ENCODE data around the gene ERG28. TPM values are rescaled to one million over a fixed set of nuclear protein-coding genes. Genes with fewer than 3 reads are reported as not detected.

Gene ERG28
- total and polyA plus RNA-seq, 2 of the 13 experiments (the other 11 are each of a cell fraction or from before 2014, with no cell fraction given) = 27.3 to 32.3 TPM

DNA sequence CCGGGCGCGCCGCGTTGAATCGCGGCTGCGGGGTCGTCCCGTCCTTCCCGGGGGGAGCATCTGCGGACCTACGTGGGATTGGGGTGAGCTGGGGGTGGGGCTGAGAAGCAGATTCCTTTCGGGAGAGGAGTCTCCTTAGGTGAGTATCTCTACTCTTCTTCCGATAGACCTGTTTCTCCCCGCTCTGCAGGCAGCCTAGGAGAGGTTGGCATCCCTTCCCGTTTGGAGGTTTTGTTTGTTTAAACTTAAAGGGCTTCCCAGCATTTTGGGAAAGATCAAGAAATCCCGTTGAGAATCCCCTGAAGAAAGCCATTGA, 781 bp upstream of the ERG28 start (continued):
- TF ChIP-seq, protein P1, sequence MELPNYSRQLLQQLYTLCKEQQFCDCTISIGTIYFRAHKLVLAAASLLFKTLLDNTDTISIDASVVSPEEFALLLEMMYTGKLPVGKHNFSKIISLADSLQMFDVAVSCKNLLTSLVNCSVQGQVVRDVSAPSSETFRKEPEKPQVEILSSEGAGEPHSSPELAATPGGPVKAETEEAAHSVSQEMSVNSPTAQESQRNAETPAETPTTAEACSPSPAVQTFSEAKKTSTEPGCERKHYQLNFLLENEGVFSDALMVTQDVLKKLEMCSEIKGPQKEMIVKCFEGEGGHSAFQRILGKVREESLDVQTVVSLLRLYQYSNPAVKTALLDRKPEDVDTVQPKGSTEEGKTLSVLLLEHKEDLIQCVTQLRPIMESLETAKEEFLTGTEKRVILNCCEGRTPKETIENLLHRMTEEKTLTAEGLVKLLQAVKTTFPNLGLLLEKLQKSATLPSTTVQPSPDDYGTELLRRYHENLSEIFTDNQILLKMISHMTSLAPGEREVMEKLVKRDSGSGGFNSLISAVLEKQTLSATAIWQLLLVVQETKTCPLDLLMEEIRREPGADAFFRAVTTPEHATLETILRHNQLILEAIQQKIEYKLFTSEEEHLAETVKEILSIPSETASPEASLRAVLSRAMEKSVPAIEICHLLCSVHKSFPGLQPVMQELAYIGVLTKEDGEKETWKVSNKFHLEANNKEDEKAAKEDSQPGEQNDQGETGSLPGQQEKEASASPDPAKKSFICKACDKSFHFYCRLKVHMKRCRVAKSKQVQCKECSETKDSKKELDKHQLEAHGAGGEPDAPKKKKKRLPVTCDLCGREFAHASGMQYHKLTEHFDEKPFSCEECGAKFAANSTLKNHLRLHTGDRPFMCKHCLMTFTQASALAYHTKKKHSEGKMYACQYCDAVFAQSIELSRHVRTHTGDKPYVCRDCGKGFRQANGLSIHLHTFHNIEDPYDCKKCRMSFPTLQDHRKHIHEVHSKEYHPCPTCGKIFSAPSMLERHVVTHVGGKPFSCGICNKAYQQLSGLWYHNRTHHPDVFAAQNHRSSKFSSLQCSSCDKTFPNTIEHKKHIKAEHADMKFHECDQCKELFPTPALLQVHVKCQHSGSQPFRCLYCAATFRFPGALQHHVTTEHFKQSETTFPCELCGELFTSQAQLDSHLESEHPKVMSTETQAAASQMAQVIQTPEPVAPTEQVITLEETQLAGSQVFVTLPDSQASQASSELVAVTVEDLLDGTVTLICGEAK (IDR thresholded peaks at IDR 0.05) = no peak
- TF ChIP-seq, protein P1 (CRISPR knock-in tag; IDR thresholded peaks at IDR 0.05) = no peak
- TF ChIP-seq ZNF33B (CRISPR knock-in tag; IDR thresholded peaks at IDR 0.05) = 0 out of 2 replicates have a peak, but pooled peaks have one; percentile 5
- no peak for TF ChIP-seq MTA3 (CRISPR knock-in tag; IDR thresholded peaks at IDR 0.05)
- TF ChIP-seq ASH2L (IDR thresholded peaks at IDR 0.05; ENCODE audit: insufficient read length, low read depth, low read length) = peak; percentile 37
- TF ChIP-seq, protein P2, sequence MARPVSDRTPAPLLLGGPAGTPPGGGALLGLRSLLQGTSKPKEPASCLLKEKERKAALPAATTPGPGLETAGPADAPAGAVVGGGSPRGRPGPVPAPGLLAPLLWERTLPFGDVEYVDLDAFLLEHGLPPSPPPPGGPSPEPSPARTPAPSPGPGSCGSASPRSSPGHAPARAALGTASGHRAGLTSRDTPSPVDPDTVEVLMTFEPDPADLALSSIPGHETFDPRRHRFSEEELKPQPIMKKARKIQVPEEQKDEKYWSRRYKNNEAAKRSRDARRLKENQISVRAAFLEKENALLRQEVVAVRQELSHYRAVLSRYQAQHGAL (CRISPR knock-in tag; IDR thresholded peaks at IDR 0.05; ENCODE audit: not compliant biosample characterization) = no peak
- no peak for TF ChIP-seq ZNF589 (CRISPR knock-in tag; conservative IDR thresholded peaks at IDR 0.05)
- no peak for TF ChIP-seq ZNF713 (CRISPR knock-in tag; IDR thresholded peaks at IDR 0.05)
- TF ChIP-seq MAFG (CRISPR knock-in tag; IDR thresholded peaks at IDR 0.05) = no peak
- no peak for TF ChIP-seq SMAD9 (CRISPR knock-in tag; IDR thresholded peaks at IDR 0.05)
- TF ChIP-seq ZBTB20 (CRISPR knock-in tag; IDR thresholded peaks at IDR 0.05; ENCODE audit: borderline replicate concordance, low read depth) = no peak
- no peak for TF ChIP-seq SOX6 (IDR thresholded peaks at IDR 0.05)
- 0 out of 2 replicates have a peak, but pooled peaks have one; percentile 1 for TF ChIP-seq SOX6 (CRISPR knock-in tag; IDR thresholded peaks at IDR 0.05)
- TF ChIP-seq ZBTB21 (CRISPR knock-in tag; IDR thresholded peaks at IDR 0.05) = no peak
- TF ChIP-seq ZNF235 (CRISPR knock-in tag; IDR thresholded peaks at IDR 0.05; ENCODE audit: borderline replicate concordance) = no peak
- no peak for TF ChIP-seq ZSCAN31 (CRISPR knock-in tag; IDR thresholded peaks at IDR 0.05; ENCODE audit: low read depth)
- TF ChIP-seq, protein P3, sequence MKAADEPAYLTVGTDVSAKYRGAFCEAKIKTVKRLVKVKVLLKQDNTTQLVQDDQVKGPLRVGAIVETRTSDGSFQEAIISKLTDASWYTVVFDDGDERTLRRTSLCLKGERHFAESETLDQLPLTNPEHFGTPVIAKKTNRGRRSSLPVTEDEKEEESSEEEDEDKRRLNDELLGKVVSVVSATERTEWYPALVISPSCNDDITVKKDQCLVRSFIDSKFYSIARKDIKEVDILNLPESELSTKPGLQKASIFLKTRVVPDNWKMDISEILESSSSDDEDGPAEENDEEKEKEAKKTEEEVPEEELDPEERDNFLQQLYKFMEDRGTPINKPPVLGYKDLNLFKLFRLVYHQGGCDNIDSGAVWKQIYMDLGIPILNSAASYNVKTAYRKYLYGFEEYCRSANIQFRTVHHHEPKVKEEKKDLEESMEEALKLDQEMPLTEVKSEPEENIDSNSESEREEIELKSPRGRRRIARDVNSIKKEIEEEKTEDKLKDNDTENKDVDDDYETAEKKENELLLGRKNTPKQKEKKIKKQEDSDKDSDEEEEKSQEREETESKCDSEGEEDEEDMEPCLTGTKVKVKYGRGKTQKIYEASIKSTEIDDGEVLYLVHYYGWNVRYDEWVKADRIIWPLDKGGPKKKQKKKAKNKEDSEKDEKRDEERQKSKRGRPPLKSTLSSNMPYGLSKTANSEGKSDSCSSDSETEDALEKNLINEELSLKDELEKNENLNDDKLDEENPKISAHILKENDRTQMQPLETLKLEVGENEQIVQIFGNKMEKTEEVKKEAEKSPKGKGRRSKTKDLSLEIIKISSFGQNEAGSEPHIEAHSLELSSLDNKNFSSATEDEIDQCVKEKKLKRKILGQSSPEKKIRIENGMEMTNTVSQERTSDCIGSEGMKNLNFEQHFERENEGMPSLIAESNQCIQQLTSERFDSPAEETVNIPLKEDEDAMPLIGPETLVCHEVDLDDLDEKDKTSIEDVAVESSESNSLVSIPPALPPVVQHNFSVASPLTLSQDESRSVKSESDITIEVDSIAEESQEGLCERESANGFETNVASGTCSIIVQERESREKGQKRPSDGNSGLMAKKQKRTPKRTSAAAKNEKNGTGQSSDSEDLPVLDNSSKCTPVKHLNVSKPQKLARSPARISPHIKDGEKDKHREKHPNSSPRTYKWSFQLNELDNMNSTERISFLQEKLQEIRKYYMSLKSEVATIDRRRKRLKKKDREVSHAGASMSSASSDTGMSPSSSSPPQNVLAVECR (CRISPR knock-in tag; IDR thresholded peaks at IDR 0.05; ENCODE audit: borderline replicate concordance) = peak; percentile 74; the same call in 1 of the 2 replicates
- TF ChIP-seq AHR (CRISPR knock-in tag; IDR thresholded peaks at IDR 0.05) = no peak

All from HepG2 (cell line).